GM12878 (cell line): ENCODE measurements around the gene SRPK2. TPM values are rescaled to one million over a fixed set of nuclear protein-coding genes. Genes with fewer than 3 reads are reported as not detected.

ENCODE experiments used
- CHD4 ChIP-seq: fragments of 200-600 bp; sonication (generic); IDR thresholded peaks from 2 replicates; pipeline ENCODE4 v1.6.1; 2016; ENCODE audit warnings: mild to moderate bottlenecking
- CTCF ChIP-seq, 3 experiments: IDR thresholded peaks in 2 of 3; conservative IDR thresholded peaks in 1 of 3; 2 replicates each; pipeline ENCODE4 v1.5.1; 2011; ENCODE audit warnings: low read depth in 3 of 3, low read length in 3 of 3, mild to moderate bottlenecking in 3 of 3, control low read depth in 2 of 3, moderate library complexity in 2 of 3, inconsistent platforms in 1 of 3, mixed read lengths in 1 of 3; ENCODE audit not compliant: control insufficient read depth in 2 of 3, insufficient read depth in 1 of 3; ENCODE audit errors: extremely low read depth in 1 of 3
- EZH2 ChIP-seq: IDR thresholded peaks from 2 replicates; pipeline ENCODE4 v1.6.1; 2012; ENCODE audit warnings: low read depth, mild to moderate bottlenecking, control low read depth, inconsistent platforms, low read length, borderline replicate concordance; ENCODE audit not compliant: control insufficient read depth
- FOS ChIP-seq: IDR thresholded peaks from 3 replicates; pipeline ENCODE4 v1.6.1; 2011; ENCODE audit warnings: borderline replicate concordance; ENCODE audit not compliant: insufficient read length; ENCODE audit errors: extremely low read depth
- HSF1 ChIP-seq: fragments of 150-350 bp; IDR thresholded peaks from 2 replicates; pipeline ENCODE4 v1.6.1; 2014; ENCODE audit warnings: mild to moderate bottlenecking, low read depth, low read length
- IRF5 ChIP-seq: fragments of 450-650 bp; IDR thresholded peaks from 2 replicates; pipeline ENCODE4 v1.6.1; 2017; ENCODE audit warnings: borderline replicate concordance
- KDM1A ChIP-seq: fragments of 200-600 bp; sonication (generic); IDR thresholded peaks from 2 replicates; pipeline ENCODE4 v1.6.1; 2016; ENCODE audit warnings: borderline replicate concordance
- NFYA ChIP-seq: IDR thresholded peaks from 2 replicates; pipeline ENCODE4 v1.6.1; 2011; ENCODE audit warnings: low read depth, mild to moderate bottlenecking, low read length, improper control_type of control experiment, borderline replicate concordance
- NRF1 ChIP-seq: conservative IDR thresholded peaks from 2 replicates; pipeline ENCODE4 v1.6.1; 2011; ENCODE audit warnings: mild to moderate bottlenecking, low read depth, low read length, improper control_type of control experiment
- RAD21 ChIP-seq: IDR thresholded peaks from 2 replicates; pipeline ENCODE4 v1.6.1; 2011; ENCODE audit warnings: mild to moderate bottlenecking, low read depth, low read length, moderate library complexity; ENCODE audit not compliant: insufficient read depth
- RB1 ChIP-seq: fragments of 450-650 bp; formaldehyde crosslinking; IDR thresholded peaks from 2 replicates; pipeline ENCODE4 v1.6.1; 2017; ENCODE audit warnings: mild to moderate bottlenecking, borderline replicate concordance
- TBL1XR1 ChIP-seq: IDR thresholded peaks from 2 replicates; pipeline ENCODE4 v1.6.1; 2012; ENCODE audit warnings: low read depth, low read length, improper control_type of control experiment
- ZBTB11 ChIP-seq: fragments of 450-650 bp; formaldehyde crosslinking; IDR thresholded peaks from 2 replicates; pipeline ENCODE4 v1.5.0; 2022; ENCODE audit warnings: mild to moderate bottlenecking, missing genetic modification characterization
- ZNF207 ChIP-seq: fragments of 450-650 bp; IDR thresholded peaks from 2 replicates; pipeline ENCODE4 v1.6.1; 2014; ENCODE audit warnings: antibody characterized with exemption, mild to moderate bottlenecking, borderline replicate concordance
- polyA plus RNA-seq, 11 experiments: library from polyadenylated mRNA; depleted of rRNA in 4 of 11; unstranded in 6 of 11; stranded (reverse) in 5 of 11; fragments of >200 nt; fragmentation: Nextera tagmentation in 4 of 11; fragmentation: Illumina TruSeq in 1 of 11; extraction: Ambion mirVana in 4 of 11; extraction: Trizol in 1 of 11; gene quantifications; 1 replicate in 1 of 11; 2 replicates in 10 of 11; pipeline versions ENCODE4 v1.2.1 to v1.2.3, GENCODE V29; 2011 to 2016; ENCODE audit warnings: inconsistent platforms in 2 of 11, missing spikeins in 2 of 11, low read depth in 1 of 11
- total RNA-seq, 4 experiments: library from RNA; depleted of rRNA in 3 of 4; stranded (reverse); fragments of >200 nt in 3 of 4; fragmentation: Illumina TruSeq in 1 of 4; extraction: Trizol in 1 of 4; gene quantifications; 2 replicates each; pipeline versions ENCODE4 v1.2.1 to v1.2.3, GENCODE V29; 2013 to 2021

SRPK2 gene
- total and polyA plus RNA-seq, 10 of the 15 experiments (the other 5 are each of a cell fraction or from before 2014, with no cell fraction given): 13.2 to 32.8 (median 24.5) TPM

- TF ChIP-seq NRF1 (no peak), ZNF207 (no peak), RB1 (no peak), CTCF (IDR thresholded peaks at IDR 0.05 in 2 of 3, conservative IDR thresholded peaks at IDR 0.05 in 1 of 3; ENCODE audit: control insufficient read depth in 2 of 3, extremely low read depth in 1 of 3, insufficient read depth in 1 of 3, low read depth in 3 of 3, low read length in 3 of 3) (peak; percentile 46 to 66 (median 56)), NFYA (no peak), TBL1XR1 (no peak), FOS (no peak), KDM1A (no peak), IRF5 (no peak), ZBTB11 (CRISPR knock-in tag) (no peak), EZH2 (no peak), HSF1 (no peak), RAD21 (peak; percentile 76), CHD4 (no peak)
- TF ChIP-seq, all 136 proteins: peak for 8
These were observed 41.3 kb upstream of the SRPK2 start (continued) for GRCh38 chr7:105429746-105430612.
